CD4-positive, alpha-beta memory T cell (primary cell): ENCODE data around the gene HOXC4. TPM values are rescaled to one million over a fixed set of nuclear protein-coding genes. Genes with fewer than 3 reads are reported as not detected.

Experiments
- CTCF ChIA-PET: fragments of 350-600 bp; sonication (Branson Sonifier 250); formaldehyde crosslinking; loops from one replicate; lab custom pipeline; 2021; ENCODE audit warnings: inconsistent platforms; ENCODE audit not compliant: partially characterized antibody; lab: Charles Lee
- POLR2A ChIA-PET: fragments of 350-600 bp; sonication (Branson Sonifier 250); formaldehyde crosslinking; loops from one replicate; lab custom pipeline; 2021; ENCODE audit not compliant: partially characterized antibody; lab: Charles Lee
- DNase-seq, 5 donors: peaks; one replicate each; pipeline versions ENCODE4 v3.0.0 to v3.0.0-alpha.2; 2020 to 2022; ENCODE audit warnings: mixed read lengths in 1 of 5
- H3K27ac ChIP-seq: one replicate; pipeline ENCODE4 v1.7.0; 2013; ENCODE audit warnings: low read depth, low read length
- H3K27me3 ChIP-seq: 2 replicates; pipeline ENCODE4 v1.7.0; 2013; ENCODE audit warnings: mild to moderate bottlenecking, low read length, moderate library complexity; ENCODE audit not compliant: insufficient read depth
- H3K36me3 ChIP-seq: 2 replicates; pipeline ENCODE4 v1.7.0; 2013; ENCODE audit warnings: mild to moderate bottlenecking, low read length, moderate library complexity; ENCODE audit not compliant: insufficient read depth
- H3K4me1 ChIP-seq: 2 replicates; pipeline ENCODE4 v1.7.0; 2013; ENCODE audit warnings: mild to moderate bottlenecking, low read length, moderate library complexity; ENCODE audit not compliant: insufficient read depth
- H3K4me3 ChIP-seq, 2 donors: one replicate each; pipeline ENCODE4 v1.7.0; 2013; ENCODE audit warnings: low read length in 2 of 2, mild to moderate bottlenecking in 1 of 2
- H3K9me3 ChIP-seq, 2 donors: one replicate each; pipeline ENCODE4 v1.7.0; 2013; ENCODE audit warnings: low read length in 2 of 2, control low read depth in 1 of 2; ENCODE audit not compliant: control insufficient read depth in 1 of 2
- H3K27ac Mint-ChIP-seq, 7 donors: one replicate each; pipeline ENCODE4 v1.8.0; 2020 to 2021; ENCODE audit warnings: mixed read lengths in 7 of 7, mild to moderate bottlenecking in 6 of 7, inconsistent platforms in 3 of 7, moderate library complexity in 3 of 7
- H3K27me3 Mint-ChIP-seq, 2 donors: one replicate each; pipeline ENCODE4 v1.8.0; 2020 to 2021; ENCODE audit warnings: mixed read lengths in 2 of 2
- H3K36me3 Mint-ChIP-seq, 2 donors: one replicate each; pipeline ENCODE4 v1.8.0; 2020 to 2021; ENCODE audit warnings: mixed read lengths in 2 of 2, inconsistent platforms in 1 of 2, mild to moderate bottlenecking in 1 of 2
- H3K4me1 Mint-ChIP-seq, 4 donors: one replicate each; pipeline ENCODE4 v1.8.0; 2020 to 2021; ENCODE audit warnings: mixed read lengths in 4 of 4, mild to moderate bottlenecking in 1 of 4
- H3K4me3 Mint-ChIP-seq, 8 donors: one replicate each; pipeline ENCODE4 v1.8.0; 2020 to 2021; ENCODE audit warnings: mixed read lengths in 8 of 8, mild to moderate bottlenecking in 7 of 8, moderate library complexity in 6 of 8, inconsistent platforms in 3 of 8
- H3K9me3 Mint-ChIP-seq, 8 donors: one replicate each; pipeline ENCODE4 v1.8.0; 2020 to 2021; ENCODE audit warnings: mixed read lengths in 8 of 8, mild to moderate bottlenecking in 5 of 8, inconsistent platforms in 3 of 8, moderate library complexity in 1 of 8
- intact Hi-C: fragments of 100-400 bp; cut with micrococcal nuclease; formaldehyde crosslinking; loops from one replicate; pipeline ENCODE4 v1.15.1; 2023
- polyA plus RNA-seq, 2 donors: library from polyadenylated mRNA; unstranded; fragments of 300-500 nt; fragmentation: Illumina TruSeq; gene quantifications; one replicate each; pipeline ENCODE4 v1.2.3, GENCODE V29; 2021
- total RNA-seq, 2 experiments: library from RNA; stranded (reverse); gene quantifications; one replicate each; pipeline ENCODE4 v1.2.3, GENCODE V29; 2021

Gene HOXC4
- total and polyA plus RNA-seq, 4 experiments from 2014 or later, result not detected

- no peak for DNase-seq
- peaks cover 0 to 1% of the 10 kb centered on the region in 2 donors for H3K36me3 Mint-ChIP-seq
- ChIA-PET POLR2A (no interaction called here), CTCF (no interaction called here)
- no peaks in the 10 kb centered on the region for H3K9me3 ChIP-seq
- intact Hi-C loops, result no loop called here
- peaks cover 10% of the 10 kb centered on the region for H3K4me1 ChIP-seq
- H3K27ac Mint-ChIP-seq, result no peak overlapping the region
- no peak overlapping the region for H3K4me3 ChIP-seq
- H3K4me1 Mint-ChIP-seq, result peaks cover 6 to 20% (median 11%) of the 10 kb centered on the region in 4 donors
- H3K9me3 Mint-ChIP-seq, result peaks cover 0 to 2% (median 0%) of the 10 kb centered on the region in 8 donors
- H3K27me3 Mint-ChIP-seq, result peaks cover 46 to 66% of the 10 kb centered on the region in 2 donors
- H3K27me3 ChIP-seq, result peaks cover 49% of the 10 kb centered on the region
- no peak overlapping the region for H3K27ac ChIP-seq
- peak overlapping the region in 2 of 8 donors; percentile 1 to 34 for H3K4me3 Mint-ChIP-seq
- no peaks in the 10 kb centered on the region for H3K36me3 ChIP-seq
Observed at GRCh38 chr12:54019924-54020590, 33.6 kb upstream of the HOXC4 start.

- H3K36me3 Mint-ChIP-seq, result peaks cover 0 to 1% of the 10 kb centered on the region in 2 donors
- H3K4me3 ChIP-seq, result no peak overlapping the region
- H3K4me3 Mint-ChIP-seq, result no peak overlapping the region
- intact Hi-C loops, result no loop called here
- ChIA-PET POLR2A (no interaction called here), CTCF (no interaction called here)
- no peaks in the 10 kb centered on the region for H3K36me3 ChIP-seq
- H3K4me1 ChIP-seq, result peaks cover 10% of the 10 kb centered on the region
- H3K9me3 ChIP-seq, result no peaks in the 10 kb centered on the region
- peaks cover 6 to 15% (median 9%) of the 10 kb centered on the region in 4 donors for H3K4me1 Mint-ChIP-seq
- no peak overlapping the region for H3K27ac ChIP-seq
- peaks cover 45% of the 10 kb centered on the region for H3K27me3 ChIP-seq
- H3K9me3 Mint-ChIP-seq, result no peaks in the 10 kb centered on the region
- H3K27me3 Mint-ChIP-seq, result peaks cover 45 to 65% of the 10 kb centered on the region in 2 donors
- no peak overlapping the region for H3K27ac Mint-ChIP-seq
- no peak for DNase-seq
Observed at GRCh38 chr12:54020591-54021405, 32.8 kb upstream of the HOXC4 start.

DNA sequence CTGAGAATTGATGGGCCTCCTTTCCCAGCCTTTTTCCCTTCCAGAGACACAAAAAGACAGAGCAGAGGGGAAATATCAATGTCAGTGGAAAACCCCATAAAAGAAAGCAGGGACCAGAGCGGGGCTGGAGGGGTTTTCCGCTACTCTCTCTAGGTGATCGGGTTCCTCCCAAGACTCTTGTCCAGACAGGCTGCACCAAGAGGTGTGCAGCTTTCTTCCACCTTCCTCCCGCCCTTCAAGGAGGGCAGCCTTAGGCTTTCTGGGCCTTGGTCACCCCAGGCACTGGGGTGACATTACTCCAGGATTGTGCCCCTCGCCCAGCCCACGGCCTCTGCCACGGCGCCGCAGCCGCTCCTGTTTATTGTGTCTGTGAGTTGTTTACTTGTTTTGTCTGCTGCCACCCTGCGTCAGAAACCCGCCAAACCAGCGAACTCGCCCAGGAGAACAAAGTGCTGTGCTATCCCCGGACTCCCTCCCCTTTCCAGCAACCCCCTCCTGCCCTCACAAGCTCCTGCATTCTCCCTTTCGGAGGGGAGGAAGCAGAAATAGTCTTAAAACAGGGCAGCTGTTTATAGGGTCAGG, 32.1 kb upstream of the HOXC4 start:
- Mint-ChIP-seq H3K27me3 (peaks cover 49 to 70% of the 10 kb centered on the region in 2 donors), H3K27ac (no peak overlapping the region), H3K4me1 (peaks cover 7 to 17% (median 11%) of the 10 kb centered on the region in 4 donors), H3K9me3 (no peaks in the 10 kb centered on the region), H3K4me3 (no peak overlapping the region), H3K36me3 (peaks cover 0 to 1% of the 10 kb centered on the region in 2 donors)
- ChIA-PET POLR2A (no interaction called here), CTCF (interaction anchor here (1.3 to 2.8 kb wide), 2 partner anchors 11 to 186 kb away, joined by 3 to 12 read pairs; partner anchors contain the start of gene HOXC5)
- intact Hi-C loops, result no loop called here
- Histone ChIP-seq H3K27me3 (peaks cover 47% of the 10 kb centered on the region), H3K4me3 (no peak overlapping the region), H3K36me3 (no peaks in the 10 kb centered on the region), H3K9me3 (no peaks in the 10 kb centered on the region), H3K27ac (no peak overlapping the region), H3K4me1 (peaks cover 10% of the 10 kb centered on the region)
- DNase-seq, result no peak

DNA sequence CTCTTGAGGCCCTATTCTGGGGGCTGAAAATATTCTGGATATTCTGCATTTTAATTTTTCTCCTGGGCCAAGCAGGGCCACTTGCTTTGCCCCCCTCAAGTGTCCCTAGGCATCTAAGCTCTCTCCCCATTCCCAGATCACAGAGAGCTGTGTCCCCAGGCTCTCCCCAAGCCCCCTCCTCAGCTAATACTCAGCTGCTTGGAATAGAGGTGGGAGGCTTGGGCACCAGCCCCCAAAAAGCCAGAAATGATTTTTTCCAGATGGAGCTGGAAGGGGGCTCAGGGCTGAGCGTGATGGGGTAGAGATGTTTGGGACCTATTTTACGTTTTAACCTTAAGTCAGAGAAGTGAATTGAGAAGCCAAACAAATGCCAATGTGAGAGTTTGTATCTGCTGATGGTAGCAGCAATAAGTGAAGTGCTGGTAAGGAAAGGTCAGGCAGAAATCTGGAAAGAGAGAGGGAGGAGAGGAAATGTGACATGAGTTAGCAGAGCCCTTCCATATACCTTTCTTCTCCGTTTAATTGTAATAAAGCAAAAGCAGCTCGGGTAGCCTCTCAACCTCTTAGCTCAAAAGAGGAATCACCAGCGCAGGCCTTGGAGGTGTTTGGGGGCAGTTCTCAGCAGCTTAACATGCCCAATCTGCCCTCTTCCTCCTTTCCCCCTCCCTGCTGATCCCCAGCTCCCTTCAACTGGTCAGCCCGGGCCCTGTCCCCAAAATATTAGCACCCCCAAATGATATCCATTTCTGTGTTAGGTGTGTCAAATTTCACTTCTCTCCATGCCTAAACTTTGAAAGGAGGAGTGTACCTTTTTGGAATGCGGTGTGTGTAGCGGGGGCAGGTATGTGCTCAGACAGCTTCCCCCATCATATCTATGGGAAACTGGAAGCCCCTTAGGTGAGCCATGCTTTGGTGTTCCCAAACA, 30.4 kb upstream of the HOXC4 start:
- Mint-ChIP-seq H3K4me3 (no peak overlapping the region), H3K27me3 (peaks cover 49 to 76% of the 10 kb centered on the region in 2 donors)

DNA sequence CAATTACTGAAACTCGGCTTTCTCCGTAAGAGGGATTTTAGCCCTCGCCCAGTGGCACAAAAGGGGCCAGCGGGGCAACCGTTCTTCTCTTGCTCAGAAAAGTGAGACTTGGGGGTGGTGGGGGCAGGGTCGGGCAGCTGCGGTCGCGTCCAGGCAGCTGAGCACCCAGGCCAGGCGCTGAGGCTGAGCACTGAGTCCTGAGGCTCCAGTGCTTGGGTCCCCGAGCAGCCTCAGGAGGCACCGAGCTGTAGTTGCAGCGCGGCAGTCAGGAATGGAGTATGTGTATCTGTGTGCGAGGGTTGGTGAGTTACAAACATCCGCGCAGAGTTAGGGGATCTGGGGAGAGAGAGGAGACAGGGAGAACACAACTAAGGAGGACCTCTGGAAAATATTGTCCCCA, 29.5 kb upstream of the HOXC4 start:
- H3K4me3 ChIP-seq, result no peak overlapping the region
- DNase-seq, result no peak
- ChIA-PET POLR2A (no interaction called here), CTCF (interaction anchor here (1.2 to 2.8 kb wide), 2 partner anchors 8 to 19 kb away, joined by 3 to 12 read pairs; partner anchors contain the start of gene HOXC5)
- H3K4me1 Mint-ChIP-seq, result peaks cover 5 to 26% (median 9%) of the 10 kb centered on the region in 4 donors
- H3K9me3 Mint-ChIP-seq, result no peaks in the 10 kb centered on the region
- no peak overlapping the region for H3K27ac ChIP-seq
- intact Hi-C loops, result no loop called here
- H3K27ac Mint-ChIP-seq, result no peak overlapping the region
- H3K9me3 ChIP-seq, result no peaks in the 10 kb centered on the region
- H3K36me3 ChIP-seq, result no peaks in the 10 kb centered on the region
- H3K36me3 Mint-ChIP-seq, result no peaks in the 10 kb centered on the region
- peaks cover 55 to 79% of the 10 kb centered on the region in 2 donors for H3K27me3 Mint-ChIP-seq
- H3K4me1 ChIP-seq, result no peaks in the 10 kb centered on the region
- H3K27me3 ChIP-seq, result peaks cover 57% of the 10 kb centered on the region
- no peak overlapping the region for H3K4me3 Mint-ChIP-seq

More for the DNA sequence above, 30.4 kb upstream of the HOXC4 start:
- H3K4me3 ChIP-seq, result no peak overlapping the region
- no peaks in the 10 kb centered on the region for H3K9me3 ChIP-seq
- peaks cover 2 to 19% (median 5%) of the 10 kb centered on the region in 4 donors for H3K4me1 Mint-ChIP-seq
- H3K27ac ChIP-seq, result no peak overlapping the region
- POLR2A ChIA-PET, result no interaction called here
- H3K27ac Mint-ChIP-seq, result no peak overlapping the region
- DNase-seq, result no peak
- peaks cover 2% of the 10 kb centered on the region for H3K4me1 ChIP-seq
- no peaks in the 10 kb centered on the region for H3K36me3 ChIP-seq
- intact Hi-C loops, result no loop called here
- H3K27me3 ChIP-seq, result peaks cover 54% of the 10 kb centered on the region
- no peaks in the 10 kb centered on the region for H3K36me3 Mint-ChIP-seq
- H3K9me3 Mint-ChIP-seq, result no peaks in the 10 kb centered on the region
- CTCF ChIA-PET, result interaction anchor here (1.0 to 2.8 kb wide), 4 partner anchors 9 to 193 kb away, joined by 3 to 12 read pairs (median 4); partner anchors contain the start of genes HOXC5 and HOXC8

GRCh38 chr12:54024581-54025305, 28.9 kb upstream of the HOXC4 start:
- H3K36me3 Mint-ChIP-seq, result no peaks in the 10 kb centered on the region
- no peak for DNase-seq
- peaks cover 60% of the 10 kb centered on the region for H3K27me3 ChIP-seq
- H3K4me3 ChIP-seq, result no peak overlapping the region
- no peaks in the 10 kb centered on the region for H3K4me1 ChIP-seq
- no peak overlapping the region for H3K4me3 Mint-ChIP-seq
- POLR2A ChIA-PET, result no interaction called here
- H3K9me3 ChIP-seq, result no peaks in the 10 kb centered on the region
- H3K27ac Mint-ChIP-seq, result no peak overlapping the region
- peaks cover 5 to 30% (median 13%) of the 10 kb centered on the region in 4 donors for H3K4me1 Mint-ChIP-seq
- CTCF ChIA-PET, result interaction anchor here (1.1 to 2.8 kb wide), 2 partner anchors 8 to 178 kb away, joined by 3 to 12 read pairs; partner anchors contain the start of gene HOXC5
- H3K9me3 Mint-ChIP-seq, result peaks cover 0 to 2% (median 0%) of the 10 kb centered on the region in 8 donors
- intact Hi-C loops, result no loop called here
- H3K27ac ChIP-seq, result no peak overlapping the region
- peaks cover 57 to 78% of the 10 kb centered on the region in 2 donors for H3K27me3 Mint-ChIP-seq
- no peaks in the 10 kb centered on the region for H3K36me3 ChIP-seq
